ENCODE results near the gene ABHD11. TPM values are rescaled to one million over a fixed set of nuclear protein-coding genes. Genes with fewer than 3 reads are reported as not detected.
"Not testable (repeated sequence)": the region's sequence is repeated elsewhere in the genome, so short reads cannot be mapped to it uniquely, and the experiment has no call there.

Gene ABHD11
- total RNA-seq, 1 experiment from 2014 or later = 25.7 TPM

GRCh38 chr7:73718438-73718881 lies 20.1 kb downstream of the ABHD11 start:
- Histone ChIP-seq H3K36me3 (replicated peaks; ENCODE audit: control insufficient read depth, insufficient read depth, low read length) (no peaks in the 10 kb centered on the region), H3K27me3 (ENCODE audit: control insufficient read depth, insufficient read depth, low read length) (peaks cover 16% of the 10 kb centered on the region)
- no peak for DNase-seq

DNA sequence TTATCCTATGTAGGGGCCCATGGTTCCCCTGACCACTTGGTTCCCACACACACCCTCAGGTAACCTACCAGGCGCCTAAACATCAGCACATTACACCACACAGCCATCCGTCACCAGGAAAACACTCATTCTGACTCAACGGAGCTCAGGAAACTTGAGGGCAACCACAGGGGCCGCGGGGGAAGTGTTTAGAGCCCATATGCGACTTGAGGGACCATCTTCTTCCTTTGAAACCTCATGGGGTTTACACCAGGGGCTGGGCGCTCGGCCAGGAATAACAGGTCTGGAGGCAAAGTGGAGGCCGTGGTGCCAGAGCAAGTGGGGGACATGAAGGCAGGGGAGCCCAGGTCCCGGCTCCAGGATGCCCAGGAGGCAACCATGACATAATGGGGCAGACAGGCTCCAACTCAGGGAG lies 20.6 kb downstream of the ABHD11 start:
- no peak for DNase-seq
- H3K27me3 ChIP-seq (ENCODE audit: control insufficient read depth, insufficient read depth, low read length) = peaks cover 16% of the 10 kb centered on the region
- H3K36me3 ChIP-seq (replicated peaks; ENCODE audit: control insufficient read depth, insufficient read depth, low read length) = no peaks in the 10 kb centered on the region
- no peak overlapping the region for H3K4me3 ChIP-seq (ENCODE audit: insufficient read depth, low read depth, low read length)

More at GRCh38 chr7:73718438-73718881, 20.1 kb downstream of the ABHD11 start:
- peak overlapping the region; percentile 70 for H3K4me3 ChIP-seq (ENCODE audit: insufficient read depth, low read depth, low read length)

DNA sequence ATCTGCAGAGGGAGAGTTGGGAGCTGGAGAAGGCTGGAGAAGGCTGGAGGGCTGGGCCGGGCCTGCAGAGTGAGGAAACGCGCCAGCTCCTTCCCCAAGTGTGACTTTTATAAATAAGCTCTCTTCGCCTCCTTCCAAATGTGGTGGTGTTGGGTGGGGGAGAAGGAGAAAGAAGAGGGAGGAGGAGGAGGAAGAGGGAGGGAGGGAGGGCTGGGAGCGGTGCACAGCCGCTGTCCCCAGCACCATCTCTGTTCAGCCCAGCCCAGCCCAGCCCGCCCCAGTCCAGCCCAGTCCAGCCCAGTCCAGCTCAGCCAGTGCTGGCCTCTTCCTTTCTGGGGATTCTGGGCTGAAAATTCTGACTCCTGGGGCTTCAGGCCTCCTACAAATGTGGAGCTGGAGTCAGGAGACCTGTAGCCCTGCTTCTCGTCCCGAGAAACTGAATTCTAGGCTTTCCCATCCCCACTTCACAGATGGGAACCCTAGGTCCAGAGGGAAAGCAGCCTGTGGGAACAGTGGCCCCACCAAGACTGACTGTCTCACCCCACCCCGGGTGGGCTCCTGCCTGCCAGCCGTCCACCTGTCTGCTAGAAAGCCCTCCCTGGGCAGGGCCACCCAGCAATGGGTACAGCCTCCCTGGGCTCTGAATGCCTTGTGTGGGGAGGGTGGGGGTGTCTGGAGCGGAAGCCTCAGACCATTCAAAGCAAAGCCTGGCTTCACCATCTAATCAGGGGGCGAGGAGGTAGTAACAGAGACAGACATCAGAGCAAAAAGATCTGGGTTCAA lies 21.4 kb downstream of the ABHD11 start:
- no peak for DNase-seq
- no peak overlapping the region for H3K4me3 ChIP-seq (ENCODE audit: insufficient read depth, low read depth, low read length)

DNA sequence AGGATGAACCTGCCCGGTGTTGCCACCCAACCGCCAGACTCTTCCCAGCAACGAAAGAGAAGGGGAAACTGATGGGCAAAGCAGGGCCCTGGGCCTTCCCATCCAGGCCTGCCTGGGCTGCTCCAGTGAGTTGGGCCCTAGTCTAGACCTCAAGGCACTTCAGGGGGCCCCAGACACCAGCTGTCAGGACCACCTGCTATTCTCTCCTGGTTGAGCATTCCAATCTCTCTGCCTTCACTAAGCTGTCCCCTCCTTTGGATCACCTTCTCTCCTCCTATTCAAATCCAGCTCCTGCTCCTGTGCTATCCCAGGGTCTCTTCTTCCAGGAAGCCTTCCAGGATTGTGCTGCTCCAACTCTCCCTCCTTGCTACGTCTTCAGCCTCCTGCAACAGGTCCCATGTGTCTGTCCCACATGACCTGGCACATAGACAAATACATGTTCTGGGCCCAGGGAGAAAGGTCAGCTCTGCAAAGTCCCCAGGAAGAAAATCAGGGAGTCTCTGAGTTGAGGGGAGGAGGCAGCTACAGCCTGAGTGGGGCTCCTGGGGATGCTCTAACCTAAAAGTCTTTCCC lies 22.2 kb downstream of the ABHD11 start:
- peaks cover 16% of the 10 kb centered on the region for H3K27me3 ChIP-seq (ENCODE audit: control insufficient read depth, insufficient read depth, low read length)
- DNase-seq = no peak
- H3K4me3 ChIP-seq (ENCODE audit: insufficient read depth, low read depth, low read length) = no peak overlapping the region
- H3K36me3 ChIP-seq (replicated peaks; ENCODE audit: control insufficient read depth, insufficient read depth, low read length) = no peaks in the 10 kb centered on the region

More for the DNA sequence above, 21.4 kb downstream of the ABHD11 start:
- H3K27me3 ChIP-seq (ENCODE audit: control insufficient read depth, insufficient read depth, low read length) = peaks cover 16% of the 10 kb centered on the region
- no peaks in the 10 kb centered on the region for H3K36me3 ChIP-seq (replicated peaks; ENCODE audit: control insufficient read depth, insufficient read depth, low read length)

GRCh38 chr7:73715648-73716317 lies 22.8 kb downstream of the ABHD11 start:
- Histone ChIP-seq H3K27me3 (ENCODE audit: control insufficient read depth, insufficient read depth, low read length) (peaks cover 16% of the 10 kb centered on the region), H3K4me3 (ENCODE audit: insufficient read depth, low read depth, low read length) (no peak overlapping the region), H3K36me3 (replicated peaks; ENCODE audit: control insufficient read depth, insufficient read depth, low read length) (no peaks in the 10 kb centered on the region)
- DNase-seq = no peak

GRCh38 chr7:73713319-73713718 lies 25.3 kb downstream of the ABHD11 start:
- DNase-seq; H3K36me3 ChIP-seq (replicated peaks; ENCODE audit: control insufficient read depth, insufficient read depth, low read length); H3K27me3 ChIP-seq (ENCODE audit: control insufficient read depth, insufficient read depth, low read length); H3K4me3 ChIP-seq (ENCODE audit: insufficient read depth, low read depth, low read length): not testable (repeated sequence)

DNA sequence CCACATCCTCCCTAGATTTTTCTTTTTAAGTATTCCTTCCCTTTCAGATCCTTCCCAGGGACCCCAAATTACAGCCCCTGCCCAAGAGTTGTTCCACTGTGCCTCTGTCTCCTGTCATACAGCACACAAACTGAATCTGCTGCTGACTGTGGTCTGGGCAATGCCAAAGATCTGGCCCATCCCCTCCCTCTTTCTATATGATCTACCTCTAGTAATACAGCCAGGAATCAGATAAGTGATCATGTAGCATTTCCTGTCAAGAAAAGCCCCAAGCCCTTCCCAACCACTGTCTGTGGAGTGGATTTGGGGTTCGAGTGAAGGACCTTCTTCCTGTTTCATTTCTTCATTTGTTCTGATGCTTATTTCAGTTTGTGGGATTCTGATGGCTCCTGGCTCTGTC lies 25.8 kb downstream of the ABHD11 start:
- Histone ChIP-seq H3K36me3 (replicated peaks; ENCODE audit: control insufficient read depth, insufficient read depth, low read length) (no peaks in the 10 kb centered on the region), H3K27me3 (ENCODE audit: control insufficient read depth, insufficient read depth, low read length) (no peaks in the 10 kb centered on the region; the same call in 1 of the 2 replicates), H3K4me3 (ENCODE audit: insufficient read depth, low read depth, low read length) (no peak overlapping the region)
- DNase-seq = no peak

DNA sequence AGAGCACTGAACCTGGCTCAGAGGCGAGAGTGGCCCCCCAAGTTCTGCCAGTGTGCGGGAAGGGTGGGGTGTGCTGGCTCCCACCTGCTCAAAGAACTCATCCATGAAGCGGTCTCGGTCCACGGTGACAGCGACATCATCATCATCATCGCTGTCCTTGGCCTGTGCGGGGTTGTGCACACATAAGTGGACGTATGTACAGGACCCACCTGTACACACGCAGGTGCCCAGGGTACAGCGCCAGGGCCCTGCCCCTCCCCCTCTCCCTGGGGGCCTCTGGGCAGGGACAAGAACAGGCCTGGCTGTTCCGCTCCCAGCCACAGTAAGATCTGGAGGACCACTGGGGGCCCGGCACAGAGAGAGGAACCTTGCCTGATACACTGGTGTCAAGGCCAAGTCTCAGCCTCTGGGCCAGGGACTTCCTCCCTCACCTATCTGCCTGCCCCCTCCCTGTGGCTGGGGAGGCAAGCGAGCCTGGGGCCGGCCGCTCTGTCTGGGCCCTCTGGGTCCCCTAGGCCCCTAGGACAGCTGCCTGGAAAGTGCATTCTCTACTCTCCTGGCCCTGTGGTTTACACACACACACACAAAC lies 29.5 kb downstream of the ABHD11 start:
- H3K36me3 ChIP-seq (replicated peaks; ENCODE audit: control insufficient read depth, insufficient read depth, low read length) = no peaks in the 10 kb centered on the region
- no peak overlapping the region for H3K4me3 ChIP-seq (ENCODE audit: insufficient read depth, low read depth, low read length)
- H3K27me3 ChIP-seq (ENCODE audit: control insufficient read depth, insufficient read depth, low read length) = no peaks in the 10 kb centered on the region
- DNase-seq = no peak

DNA sequence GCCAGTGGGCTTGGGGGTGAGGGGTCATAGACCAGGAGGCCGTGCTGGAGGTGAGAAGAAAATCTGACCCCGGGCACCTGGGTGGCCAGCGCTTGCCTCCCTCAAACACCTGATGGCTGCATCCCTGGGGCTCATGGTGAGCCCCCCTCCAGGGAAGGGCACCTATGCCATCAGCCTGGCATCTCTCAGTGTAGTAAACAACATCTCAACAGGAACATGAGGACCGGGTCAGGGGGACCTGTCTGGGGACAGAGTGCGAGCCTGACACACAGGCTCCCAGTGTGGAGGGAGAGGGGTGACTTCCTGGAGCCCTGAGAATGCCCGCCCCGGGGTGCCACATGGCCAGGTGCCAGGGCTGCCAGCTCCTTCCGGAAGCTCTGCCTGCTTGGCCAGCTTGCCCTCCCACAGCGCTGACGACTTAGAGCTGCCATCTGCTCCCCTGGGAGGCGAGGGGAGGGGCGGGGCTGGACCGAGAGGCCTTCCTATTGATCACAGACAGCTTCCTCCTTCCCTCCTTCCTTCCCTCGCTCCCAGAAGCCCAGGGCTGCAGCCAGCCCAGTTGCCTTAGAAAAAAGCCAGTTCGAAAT lies 31.5 kb downstream of the ABHD11 start:
- Histone ChIP-seq H3K4me3 (ENCODE audit: insufficient read depth, low read depth, low read length) (no peak overlapping the region), H3K27me3 (ENCODE audit: control insufficient read depth, insufficient read depth, low read length) (no peaks in the 10 kb centered on the region), H3K36me3 (replicated peaks; ENCODE audit: control insufficient read depth, insufficient read depth, low read length) (peaks cover 2% of the 10 kb centered on the region; the same call in 1 of the 2 replicates)
- DNase-seq = peak; percentile 75

- no peak overlapping the region for H3K4me3 ChIP-seq (ENCODE audit: insufficient read depth, low read depth, low read length)
- H3K27me3 ChIP-seq (ENCODE audit: control insufficient read depth, insufficient read depth, low read length) = no peaks in the 10 kb centered on the region
- H3K36me3 ChIP-seq (replicated peaks; ENCODE audit: control insufficient read depth, insufficient read depth, low read length) = peaks cover 3% of the 10 kb centered on the region; the same call in 1 of the 2 replicates
- peak; percentile 69 for DNase-seq
These were observed 32.2 kb downstream of the ABHD11 start for GRCh38 chr7:73706126-73707044.

DNA sequence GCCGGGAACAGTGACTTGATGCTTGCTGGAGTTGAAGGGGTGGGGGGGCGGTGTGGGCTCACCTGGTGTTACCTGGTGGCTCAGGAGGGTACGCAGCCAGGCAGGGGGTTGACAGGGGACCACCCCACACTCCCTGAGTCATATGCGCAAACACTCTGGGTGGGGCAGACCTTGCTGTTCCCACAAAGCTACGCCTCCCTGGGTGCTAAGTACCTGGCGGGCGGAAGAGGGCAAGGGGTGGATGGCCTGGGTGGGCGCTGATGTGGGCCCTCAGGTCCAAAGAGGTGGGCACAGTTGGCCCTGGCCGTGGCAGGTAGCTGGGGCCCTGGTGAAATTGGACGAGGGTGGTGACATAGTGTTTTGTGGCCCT lies 33.1 kb downstream of the ABHD11 start:
- Histone ChIP-seq H3K4me3 (ENCODE audit: insufficient read depth, low read depth, low read length) (no peak overlapping the region), H3K36me3 (replicated peaks; ENCODE audit: control insufficient read depth, insufficient read depth, low read length) (peaks cover 3% of the 10 kb centered on the region; the same call in 1 of the 2 replicates), H3K27me3 (ENCODE audit: control insufficient read depth, insufficient read depth, low read length) (no peaks in the 10 kb centered on the region)
- no peak for DNase-seq

DNA sequence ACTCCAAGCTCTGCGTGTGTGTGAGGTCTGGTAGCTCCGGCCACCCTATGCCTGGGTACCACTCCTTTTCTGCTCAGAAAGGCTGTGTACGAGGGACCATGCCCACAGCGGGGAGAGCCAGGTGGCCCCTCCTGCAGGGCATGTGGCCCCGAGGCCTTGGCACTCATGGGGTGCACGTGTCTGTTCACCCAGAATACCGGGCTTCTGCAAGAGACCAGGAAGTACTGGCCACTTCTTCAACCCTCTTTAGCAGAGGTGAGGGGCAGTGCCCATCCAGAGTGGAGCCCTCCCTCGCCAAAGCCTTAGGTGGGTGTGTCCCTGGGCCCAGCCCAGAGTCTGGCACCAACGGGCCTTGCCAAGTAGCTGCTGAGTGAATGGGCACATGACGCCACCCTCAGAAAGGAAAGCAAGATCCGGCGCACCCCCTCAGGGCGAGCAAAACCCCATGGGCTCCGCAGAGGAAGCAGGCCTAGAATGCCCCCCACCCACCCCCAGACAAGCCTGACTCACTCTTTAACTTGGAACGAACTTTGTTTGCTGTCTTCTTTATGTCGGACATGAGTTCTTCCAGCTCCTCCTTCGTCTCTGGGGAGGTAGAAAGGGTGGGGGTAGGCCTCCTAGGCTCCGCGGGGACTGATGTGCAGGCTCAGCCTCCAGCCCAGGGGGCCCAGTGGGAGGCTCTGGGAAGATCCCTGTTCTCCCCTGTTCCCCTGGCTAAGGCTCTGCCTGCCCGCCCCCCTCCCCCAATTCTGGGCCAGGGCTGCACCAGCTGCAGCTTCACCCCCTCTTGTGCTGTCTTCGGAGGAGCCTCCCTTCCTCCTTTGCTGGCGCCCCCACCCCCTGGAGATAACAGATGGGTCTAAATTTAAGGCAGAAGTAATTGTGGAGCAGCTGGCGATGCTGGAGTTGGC lies 33.7 kb downstream of the ABHD11 start:
- no peaks in the 10 kb centered on the region for H3K27me3 ChIP-seq (ENCODE audit: control insufficient read depth, insufficient read depth, low read length)
- DNase-seq = peak; percentile 75
- H3K36me3 ChIP-seq (replicated peaks; ENCODE audit: control insufficient read depth, insufficient read depth, low read length) = peaks cover 3% of the 10 kb centered on the region; the same call in 1 of the 2 replicates
- no peak overlapping the region for H3K4me3 ChIP-seq (ENCODE audit: insufficient read depth, low read depth, low read length)
